H7 (cell line): ENCODE measurements around the gene EPHA1. TPM values are rescaled to one million over a fixed set of nuclear protein-coding genes. Genes with fewer than 3 reads are reported as not detected.

Experiments used
- DNase-seq: peaks from one replicate; pipeline ENCODE4 v3.0.0; 2012
- H3K27me3 ChIP-seq: 2 replicates; pipeline ENCODE4 v1.6.0; 2011; ENCODE audit warnings: mild to moderate bottlenecking, low read length; ENCODE audit not compliant: control insufficient read depth, insufficient read depth
- H3K36me3 ChIP-seq: replicated peaks from 2 replicates; pipeline ENCODE4 v1.5.1; 2011; ENCODE audit warnings: low read length; ENCODE audit not compliant: control insufficient read depth, insufficient read depth
- H3K4me3 ChIP-seq: 2 replicates; pipeline ENCODE4 v1.5.1; 2011; ENCODE audit warnings: low read depth, mild to moderate bottlenecking, control low read depth, low read length, moderate library complexity; ENCODE audit not compliant: insufficient read depth
- total RNA-seq: library from RNA; depleted of rRNA; stranded (reverse); fragments of >200 nt; shearing (Covaris generic); gene quantifications from 2 replicates; pipeline ENCODE4 v1.2.3, GENCODE V29; 2014

Gene EPHA1
- total RNA-seq, 1 experiment from 2014 or later, result 176 TPM

GRCh38 chr7:143391462-143392404, 16.9 kb downstream of the EPHA1 start:
- no peak overlapping the region for H3K4me3 ChIP-seq
- H3K27me3 ChIP-seq, result no peaks in the 10 kb centered on the region
- H3K36me3 ChIP-seq, result peaks cover 68% of the 10 kb centered on the region
- peak; percentile 58 for DNase-seq

- Histone ChIP-seq H3K4me3 (no peak overlapping the region), H3K27me3 (no peaks in the 10 kb centered on the region), H3K36me3 (peaks cover 64% of the 10 kb centered on the region)
- DNase-seq, result peak; percentile 68
These were observed 17.8 kb downstream of the EPHA1 start for GRCh38 chr7:143390773-143391317.

- Histone ChIP-seq H3K36me3 (peaks cover 60% of the 10 kb centered on the region), H3K27me3 (no peaks in the 10 kb centered on the region), H3K4me3 (no peak overlapping the region)
- peak; percentile 51 for DNase-seq
These were observed 18.4 kb downstream of the EPHA1 start for GRCh38 chr7:143390104-143390772.

GRCh38 chr7:143389316-143390103, 19.1 kb downstream of the EPHA1 start:
- no peak overlapping the region for H3K4me3 ChIP-seq
- DNase-seq, result peak; percentile 66
- peaks cover 60% of the 10 kb centered on the region for H3K36me3 ChIP-seq
- no peaks in the 10 kb centered on the region for H3K27me3 ChIP-seq

- Histone ChIP-seq H3K4me3 (no peak overlapping the region), H3K27me3 (no peaks in the 10 kb centered on the region), H3K36me3 (peaks cover 59% of the 10 kb centered on the region)
- peak; percentile 79 for DNase-seq
These were observed 20.1 kb downstream of the EPHA1 start for GRCh38 chr7:143388491-143389101.

GRCh38 chr7:143388051-143388450, 20.6 kb downstream of the EPHA1 start:
- Histone ChIP-seq H3K27me3 (no peaks in the 10 kb centered on the region), H3K4me3 (no peak overlapping the region), H3K36me3 (peaks cover 60% of the 10 kb centered on the region)
- peak; percentile 65 for DNase-seq

GRCh38 chr7:143387156-143387975, 21.3 kb downstream of the EPHA1 start:
- peak; percentile 82 for DNase-seq
- no peak overlapping the region for H3K4me3 ChIP-seq
- H3K27me3 ChIP-seq, result no peaks in the 10 kb centered on the region
- H3K36me3 ChIP-seq, result peaks cover 63% of the 10 kb centered on the region

GRCh38 chr7:143385891-143386781, 22.5 kb downstream of the EPHA1 start:
- no peak overlapping the region for H3K4me3 ChIP-seq
- DNase-seq, result peak; percentile 34
- H3K36me3 ChIP-seq, result peaks cover 55% of the 10 kb centered on the region
- H3K27me3 ChIP-seq, result no peaks in the 10 kb centered on the region

- peaks cover 45% of the 10 kb centered on the region for H3K36me3 ChIP-seq
- H3K4me3 ChIP-seq, result no peak overlapping the region
- no peaks in the 10 kb centered on the region for H3K27me3 ChIP-seq
- no peak for DNase-seq
These were observed 23.7 kb downstream of the EPHA1 start for GRCh38 chr7:143384661-143385631.

GRCh38 chr7:143384148-143384547, 24.5 kb downstream of the EPHA1 start:
- DNase-seq, result no peak
- H3K36me3 ChIP-seq, result peaks cover 40% of the 10 kb centered on the region
- H3K27me3 ChIP-seq, result no peaks in the 10 kb centered on the region
- no peak overlapping the region for H3K4me3 ChIP-seq

GRCh38 chr7:143383642-143383957, 25.1 kb downstream of the EPHA1 start:
- Histone ChIP-seq H3K4me3 (no peak overlapping the region), H3K27me3 (no peaks in the 10 kb centered on the region), H3K36me3 (peaks cover 37% of the 10 kb centered on the region)
- DNase-seq, result no peak
